Activated CD4-positive, alpha-beta T cell treated with anti-CD3 and anti-CD28 coated beads, Interleukin-2, Interleukin-4, amounts not matched to agents 100 ng/mL and 50 ng/mL, durations not matched to agents 16 hours and 8 hours (primary cell): ENCODE measurements around the gene CUX1.

ENCODE experiments used
- DNase-seq: peaks from one replicate; pipeline ENCODE4 v3.0.0-alpha.2; 2020; ENCODE audit warnings: low spot score

The CUX1 gene

DNA sequence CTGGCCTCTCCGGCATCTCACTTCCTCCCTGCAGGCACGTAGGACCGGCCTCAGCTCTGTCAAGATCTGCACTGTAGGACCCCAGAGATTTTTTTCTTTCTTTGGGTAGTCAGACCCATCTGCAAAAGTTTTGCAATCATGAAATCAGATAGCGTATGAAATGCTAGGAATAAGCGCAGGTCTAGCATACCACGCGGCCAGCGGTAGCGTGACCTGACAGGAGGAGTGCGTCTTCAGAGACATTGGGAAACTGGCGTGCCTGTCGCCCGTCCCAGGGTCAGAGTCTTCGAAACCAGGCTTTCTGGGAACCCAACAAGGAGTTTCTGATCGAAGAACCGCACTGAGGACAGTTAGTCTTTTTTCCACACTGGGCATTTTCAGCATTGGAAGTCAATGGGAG lies 368.4 kb downstream of the CUX1 start:
- no peak for DNase-seq

DNA sequence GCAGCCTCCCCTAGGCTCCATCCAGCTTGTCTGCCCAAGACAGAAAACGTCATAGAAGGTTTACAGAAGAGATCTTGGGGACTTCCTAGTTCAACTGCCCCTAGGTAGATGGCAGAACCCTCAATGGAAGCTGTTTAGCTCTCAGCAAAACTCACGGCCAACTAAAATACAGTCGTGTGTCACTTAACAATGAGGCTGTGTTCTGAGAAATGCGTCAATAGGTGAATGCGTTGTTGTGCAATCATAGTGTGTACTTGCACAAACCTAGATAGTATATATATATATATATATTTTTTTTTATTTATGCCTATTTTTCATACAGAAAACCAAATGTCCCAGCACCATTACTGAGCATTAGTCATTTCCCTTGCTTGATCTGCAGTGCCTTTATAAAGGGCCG lies 368.9 kb downstream of the CUX1 start:
- DNase-seq: no peak

DNA sequence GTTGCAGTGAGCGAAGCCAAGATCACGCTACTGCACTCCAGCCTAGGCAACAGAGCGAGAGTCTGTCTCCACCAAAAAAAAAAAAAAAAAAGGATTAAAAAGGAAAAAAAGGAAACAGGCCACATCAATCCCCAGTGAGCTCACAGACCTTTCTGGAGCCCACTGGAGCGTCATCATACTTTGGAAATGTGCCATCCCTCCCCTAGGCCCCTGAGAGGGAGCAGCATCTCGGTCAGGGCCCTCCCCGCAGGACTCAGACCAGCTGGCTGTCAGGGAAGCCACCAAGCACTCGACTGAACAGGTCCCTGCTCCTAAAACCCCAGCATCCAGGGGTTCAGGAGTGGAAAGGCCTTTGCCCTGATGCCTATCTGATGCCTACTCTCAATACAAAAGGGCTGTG lies 371.3 kb downstream of the CUX1 start:
- no peak for DNase-seq

DNA sequence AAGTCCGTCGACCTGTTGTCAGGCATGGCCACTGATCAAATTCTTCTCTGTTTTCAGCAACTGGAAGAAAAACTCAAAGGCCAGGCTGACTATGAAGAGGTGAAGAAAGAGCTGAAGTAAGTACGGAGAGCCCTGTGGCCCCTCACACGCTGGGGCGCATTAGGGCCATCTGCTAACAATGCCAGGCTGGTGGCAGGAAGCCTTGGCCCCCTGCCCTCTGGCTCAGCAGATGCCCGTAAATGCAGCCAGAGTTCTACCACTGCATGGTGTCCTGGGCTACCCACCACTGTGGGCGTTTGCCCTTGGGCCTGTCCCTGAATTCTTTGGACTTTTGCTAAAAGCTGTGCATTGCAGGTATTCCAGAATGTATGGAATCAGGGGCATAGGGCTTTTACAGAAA lies 372.3 kb downstream of the CUX1 start:
- DNase-seq: no peak

DNA sequence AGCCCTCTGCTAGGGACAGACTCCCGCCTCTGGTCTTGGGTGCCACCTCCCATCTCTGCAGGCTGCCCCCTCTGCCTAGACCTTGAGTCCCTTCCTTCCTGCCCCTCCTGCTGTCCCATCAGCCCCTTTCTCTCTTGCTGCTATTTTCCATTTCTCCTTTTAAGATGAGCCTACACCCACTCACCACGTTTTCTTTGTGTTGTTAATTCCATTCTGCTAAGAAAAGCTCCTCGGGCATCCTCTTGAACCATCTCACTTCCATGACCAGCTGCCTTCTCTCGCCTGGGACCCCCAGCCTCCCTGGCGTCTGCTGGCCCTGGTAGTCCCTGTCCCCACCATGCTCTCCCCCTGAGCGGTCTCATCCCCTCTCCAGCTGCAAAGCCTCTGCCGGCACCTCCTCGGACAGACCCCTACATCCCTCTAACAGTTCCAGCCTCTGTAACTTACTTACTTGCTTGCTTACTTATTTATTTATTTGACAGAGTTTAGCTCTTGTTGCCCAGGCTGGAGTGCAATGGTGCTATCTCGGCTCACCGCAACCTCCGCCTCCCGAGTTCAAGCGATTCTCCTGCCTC lies 373.4 kb downstream of the CUX1 start:
- DNase-seq: no peak

DNA sequence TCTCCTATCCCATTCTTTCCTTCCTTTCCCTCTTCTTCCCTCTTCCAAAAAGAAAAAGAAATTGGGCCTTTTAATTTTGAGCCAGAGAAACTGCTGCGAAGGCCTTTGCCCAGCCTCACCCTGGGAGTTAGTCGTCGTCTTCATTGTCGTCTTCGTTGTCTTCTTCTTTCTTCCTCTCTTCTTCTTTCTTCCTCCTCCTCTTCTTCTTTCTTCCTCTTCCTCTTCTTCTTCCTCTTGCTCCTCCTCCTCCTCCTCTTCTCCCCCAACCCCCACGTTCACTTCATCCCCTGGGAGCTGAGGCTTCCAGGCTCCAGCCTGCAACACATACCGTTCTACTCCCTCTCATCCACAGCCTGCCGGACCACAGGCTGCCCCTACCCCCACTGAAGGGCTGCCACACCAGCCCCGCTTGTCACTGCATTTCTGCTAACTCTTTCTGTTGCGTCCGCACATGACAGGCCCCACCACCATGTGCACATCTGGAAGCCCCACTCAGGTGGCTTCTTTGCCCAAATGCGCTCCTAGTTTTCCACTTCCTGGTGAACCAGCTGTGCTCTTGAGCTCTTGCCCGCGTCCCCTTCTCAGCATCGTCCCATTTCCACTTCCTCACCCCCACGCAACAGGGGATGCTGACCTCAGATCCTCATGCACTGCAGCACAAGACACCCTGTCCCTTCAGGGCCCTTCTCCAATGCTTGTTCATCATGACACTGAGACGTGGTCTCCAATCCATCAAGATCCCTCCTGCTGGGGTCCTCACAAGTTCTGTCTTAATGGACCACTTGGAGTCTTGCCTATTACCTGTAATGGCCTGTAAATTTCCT lies 374.3 kb downstream of the CUX1 start:
- no peak for DNase-seq

DNA sequence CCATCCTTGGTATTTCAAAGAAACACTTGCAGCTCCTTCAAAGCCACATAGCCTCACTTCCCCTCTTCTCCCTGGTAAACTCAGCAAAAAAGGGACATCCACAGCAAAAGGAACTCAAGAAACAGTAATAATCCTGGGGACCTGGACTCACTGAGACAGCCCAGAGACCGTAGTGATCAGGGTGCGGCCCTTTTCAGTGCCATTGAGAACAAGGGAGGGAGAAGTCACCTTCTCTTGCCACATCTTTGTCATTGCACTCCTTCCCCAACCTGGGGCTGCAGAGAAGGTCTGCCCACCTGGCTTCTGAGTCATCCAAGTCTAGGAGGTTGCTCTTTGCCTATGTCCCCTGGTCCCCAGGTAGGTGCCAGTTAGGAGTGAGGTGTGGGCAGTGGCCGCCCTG lies 375.4 kb downstream of the CUX1 start:
- no peak for DNase-seq

DNA sequence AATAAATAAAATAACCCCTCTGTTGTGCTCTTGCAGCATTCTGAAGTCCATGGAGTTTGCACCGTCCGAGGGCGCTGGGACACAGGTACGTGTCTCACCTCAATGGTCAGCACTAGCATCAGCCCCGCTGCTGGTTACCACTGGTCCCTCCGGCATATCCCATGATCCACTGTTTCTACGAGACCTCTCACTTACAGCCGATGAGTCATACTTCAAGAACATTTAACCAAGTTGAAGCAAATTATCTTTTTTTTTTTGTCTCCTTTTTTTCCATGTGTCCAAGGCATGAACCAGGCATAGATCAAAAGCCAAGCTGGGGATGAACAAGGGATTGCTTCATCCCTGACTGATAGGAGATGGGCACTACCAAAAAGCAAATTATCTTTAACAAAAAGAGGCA lies 376.4 kb downstream of the CUX1 start:
- DNase-seq: no peak

DNA sequence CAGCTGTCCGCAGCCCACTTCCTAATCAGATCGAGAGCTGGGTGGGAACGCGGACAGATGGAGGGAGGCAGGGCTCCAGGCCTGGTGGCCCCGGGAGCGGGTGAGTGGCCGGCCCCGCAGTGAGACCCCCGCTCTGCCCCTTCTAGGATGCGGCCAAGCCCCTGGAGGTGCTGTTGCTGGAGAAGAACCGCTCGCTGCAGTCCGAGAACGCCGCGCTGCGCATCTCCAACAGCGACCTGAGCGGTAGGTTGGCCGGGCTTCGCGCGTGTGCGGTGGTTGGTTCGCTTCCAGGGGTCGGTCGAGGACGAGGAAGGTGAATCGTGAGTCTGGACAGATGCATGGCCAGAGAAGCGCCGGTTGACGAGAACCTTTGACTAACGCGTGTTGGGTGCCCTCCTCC lies 377.9 kb downstream of the CUX1 start:
- DNase-seq: no peak

DNA sequence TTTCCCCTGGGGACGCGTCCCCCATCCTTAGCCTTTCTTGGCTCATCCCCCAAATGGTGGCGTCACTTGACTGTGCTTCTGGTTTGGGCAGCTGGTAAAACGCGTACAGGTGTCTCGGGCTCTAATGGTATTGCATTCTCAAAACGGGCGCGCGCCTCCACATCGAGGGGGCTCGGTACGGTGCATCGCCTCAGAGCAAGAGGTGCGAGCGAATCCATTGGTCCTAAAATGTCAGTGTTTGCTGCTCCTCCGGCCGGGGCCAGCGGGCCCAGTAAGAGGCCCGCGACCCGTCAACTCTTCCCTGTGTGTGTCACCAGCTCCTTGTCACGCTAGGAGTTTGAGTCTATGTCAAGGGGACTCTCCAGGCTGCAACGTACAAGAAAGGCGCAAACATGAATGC lies 378.6 kb downstream of the CUX1 start:
- DNase-seq: no peak

DNA sequence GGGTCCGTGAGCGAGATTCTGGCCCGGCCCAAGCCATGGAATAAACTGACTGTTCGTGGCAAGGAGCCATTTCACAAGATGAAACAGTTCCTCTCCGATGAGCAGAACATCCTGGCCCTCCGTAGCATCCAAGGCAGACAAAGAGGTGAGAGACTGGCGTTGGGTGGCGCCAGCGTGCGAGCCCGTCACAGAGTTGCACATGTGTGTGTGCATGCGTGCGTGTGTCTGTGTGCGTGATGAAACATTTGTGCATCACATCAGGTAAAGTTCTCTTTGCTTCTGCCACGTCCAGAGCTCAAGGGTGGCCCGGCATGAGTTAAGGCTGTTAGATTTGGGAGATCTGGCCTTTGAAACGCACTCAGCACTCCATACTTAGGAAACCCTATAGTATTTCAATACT lies 379.7 kb downstream of the CUX1 start:
- DNase-seq: no peak

DNA sequence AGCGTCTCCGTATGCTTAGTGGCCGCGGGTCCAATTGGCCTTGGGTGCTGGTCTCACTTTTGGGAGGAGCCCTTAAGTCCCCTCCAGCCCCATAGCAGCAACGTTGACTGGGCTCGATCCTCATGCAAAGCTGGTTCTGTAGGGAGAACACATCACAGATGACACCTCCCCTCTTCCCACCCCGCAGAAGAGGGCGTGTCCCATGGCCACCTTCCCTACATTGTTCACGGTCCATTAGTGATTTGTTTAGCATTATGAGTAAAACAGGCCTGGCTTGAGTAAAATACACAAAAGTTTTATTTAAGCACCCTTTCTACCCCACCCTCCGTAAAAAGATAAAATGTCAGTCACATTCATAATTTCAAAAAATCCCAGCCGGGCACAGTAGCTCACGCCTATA lies 380.2 kb downstream of the CUX1 start:
- no peak for DNase-seq

DNA sequence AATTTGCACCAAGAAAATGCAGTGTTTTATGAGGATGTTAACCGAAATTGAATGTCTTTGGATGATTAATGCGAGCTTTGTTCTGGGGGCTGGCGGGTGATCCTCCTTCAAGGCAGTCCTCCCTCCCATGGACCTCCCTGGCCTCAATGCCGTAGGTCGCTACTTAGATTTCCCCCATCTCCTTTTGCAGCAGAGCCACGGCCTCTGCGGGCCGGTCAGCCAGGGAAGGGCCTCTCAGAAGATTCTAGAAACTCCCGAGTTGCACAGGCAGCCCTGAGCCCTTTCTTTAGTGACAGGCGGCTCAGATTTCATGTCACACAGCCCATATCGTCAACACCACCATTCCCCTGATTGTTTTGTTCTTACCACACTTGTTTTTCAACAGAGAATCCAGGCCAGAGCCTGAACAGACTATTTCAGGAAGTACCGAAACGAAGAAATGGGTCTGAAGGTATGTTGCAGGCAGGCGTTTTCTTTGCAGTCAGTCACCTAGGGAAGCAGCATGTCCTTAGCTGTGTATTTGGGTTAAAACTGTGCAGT lies 381.1 kb downstream of the CUX1 start:
- DNase-seq: no peak

DNA sequence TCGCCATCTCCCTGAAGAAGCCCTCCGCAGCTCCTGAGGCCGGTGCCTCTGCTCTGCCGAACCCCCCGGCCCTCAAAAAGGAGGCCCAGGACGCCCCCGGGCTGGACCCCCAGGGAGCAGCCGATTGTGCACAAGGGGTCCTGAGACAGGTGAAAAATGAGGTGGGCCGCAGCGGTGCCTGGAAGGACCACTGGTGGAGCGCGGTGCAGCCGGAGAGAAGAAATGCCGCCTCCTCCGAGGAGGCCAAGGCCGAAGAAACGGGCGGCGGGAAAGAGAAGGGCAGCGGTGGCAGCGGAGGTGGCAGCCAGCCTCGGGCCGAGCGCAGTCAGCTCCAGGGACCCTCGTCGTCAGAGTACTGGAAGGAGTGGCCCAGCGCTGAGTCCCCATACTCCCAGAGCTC lies 384.1 kb downstream of the CUX1 start:
- DNase-seq: no peak

DNA sequence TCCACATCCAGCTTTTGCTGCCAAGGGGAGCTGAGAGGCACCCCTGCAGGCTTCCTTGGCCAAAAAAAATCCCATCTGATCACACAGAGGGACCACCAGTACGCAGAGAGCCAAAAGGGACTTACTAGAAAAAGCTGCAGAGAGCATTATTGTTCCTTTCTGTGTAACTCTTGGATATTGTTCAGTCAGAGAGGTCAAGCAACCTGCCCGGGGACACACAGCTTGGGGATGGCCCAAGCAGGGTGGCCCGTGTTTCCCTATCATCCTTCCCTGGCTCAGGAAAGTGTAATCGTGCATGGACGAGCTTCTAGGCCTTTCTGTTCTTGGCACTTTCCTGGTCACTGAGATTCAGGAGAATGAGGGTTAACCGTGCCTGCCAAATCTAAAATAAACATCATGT lies 385.1 kb downstream of the CUX1 start:
- no peak for DNase-seq

DNA sequence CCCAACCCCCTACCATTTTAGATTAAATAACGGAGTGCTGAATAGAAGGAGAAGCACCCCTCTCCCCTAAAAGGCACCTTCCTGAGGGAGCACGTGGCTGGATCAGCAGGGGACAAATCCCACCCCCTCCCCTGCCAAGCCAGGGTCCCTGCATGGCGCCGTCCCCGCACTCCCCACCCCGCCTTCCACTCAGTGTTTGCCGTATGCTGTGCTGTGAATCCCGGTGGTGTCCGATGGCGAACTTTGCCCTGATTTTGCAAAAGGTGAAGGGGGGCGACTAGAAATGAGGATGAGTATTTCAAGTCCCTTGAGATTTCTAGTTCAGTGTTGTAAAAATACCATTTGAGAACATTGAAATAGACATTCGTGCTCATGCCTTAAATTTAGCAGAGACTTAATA lies 385.8 kb downstream of the CUX1 start:
- no peak for DNase-seq

DNA sequence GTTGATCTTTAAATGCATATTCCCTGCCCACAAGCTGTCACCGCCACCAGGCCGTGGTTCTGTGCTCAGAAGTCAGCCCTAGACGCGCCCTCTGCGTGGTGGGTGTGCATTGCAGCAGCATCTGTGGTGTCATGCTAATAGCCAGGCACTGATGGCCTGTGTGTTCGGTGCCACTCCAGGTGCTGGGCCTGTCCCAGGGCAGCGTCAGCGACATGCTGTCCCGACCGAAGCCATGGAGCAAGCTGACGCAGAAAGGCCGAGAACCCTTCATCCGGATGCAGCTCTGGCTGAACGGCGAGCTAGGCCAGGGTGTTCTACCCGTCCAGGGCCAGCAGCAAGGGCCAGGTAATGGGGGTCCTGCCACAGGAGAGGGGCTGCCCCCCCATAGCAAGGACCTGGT lies 386.8 kb downstream of the CUX1 start:
- DNase-seq: no peak

DNA sequence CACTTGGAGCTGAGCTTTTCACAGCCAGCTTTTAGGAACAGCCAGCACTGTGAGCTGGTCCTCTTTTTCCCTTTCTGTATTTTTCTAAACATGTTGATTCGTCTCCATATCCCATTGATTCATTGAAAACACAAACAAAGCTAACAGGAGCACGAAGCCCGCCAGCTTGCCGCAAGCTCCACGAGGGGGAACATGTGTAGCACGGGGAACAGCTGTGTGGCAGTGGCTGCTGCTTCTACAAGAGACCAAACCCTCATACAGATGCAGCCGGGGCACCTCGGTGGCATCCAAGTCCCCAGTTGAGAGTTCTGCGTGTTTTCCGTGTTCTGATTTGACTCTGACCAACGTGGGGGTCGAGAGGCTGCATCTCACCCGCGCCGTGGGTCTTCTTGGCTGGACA lies 388.5 kb downstream of the CUX1 start:
- DNase-seq: no peak

DNA sequence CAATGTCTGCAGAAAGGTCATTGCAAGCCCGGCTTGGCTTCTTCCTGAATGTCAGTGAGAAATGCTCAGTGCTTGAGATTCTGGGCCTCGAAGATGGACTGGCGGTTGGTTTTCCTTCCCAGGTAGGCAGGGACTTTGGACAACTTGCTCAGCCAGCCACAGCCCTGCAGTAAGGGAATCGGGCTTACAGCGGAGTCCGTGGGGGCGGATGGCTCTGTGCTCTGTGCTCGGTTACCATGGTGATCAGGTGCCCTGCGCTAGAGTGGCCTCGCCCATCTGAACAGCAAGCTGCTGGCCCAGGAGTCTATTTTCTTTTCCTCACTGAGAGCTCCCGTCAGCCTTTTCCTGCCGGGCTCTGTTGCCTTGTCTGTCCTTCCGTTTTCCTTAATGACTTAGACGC lies 391.4 kb downstream of the CUX1 start:
- no peak for DNase-seq

DNA sequence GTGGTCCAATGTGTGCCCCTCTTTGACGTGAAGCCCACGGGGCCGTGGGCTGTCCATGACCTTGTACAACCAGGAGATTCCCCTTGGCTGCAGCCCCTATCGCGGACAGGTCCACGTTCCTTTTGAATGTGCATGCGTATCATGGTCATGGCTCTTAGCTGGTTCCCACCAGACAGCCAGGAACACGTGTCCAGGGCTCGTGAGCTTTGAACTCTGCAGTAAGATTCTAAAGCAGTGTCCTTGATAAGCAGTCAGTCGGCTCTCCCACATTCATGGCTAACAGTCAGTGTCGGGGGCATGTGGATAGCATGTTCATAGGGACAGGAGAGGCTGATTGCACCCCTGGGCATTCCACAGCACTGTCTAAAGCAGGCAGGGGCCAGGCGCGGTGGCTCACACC lies 393.4 kb downstream of the CUX1 start:
- no peak for DNase-seq

DNA sequence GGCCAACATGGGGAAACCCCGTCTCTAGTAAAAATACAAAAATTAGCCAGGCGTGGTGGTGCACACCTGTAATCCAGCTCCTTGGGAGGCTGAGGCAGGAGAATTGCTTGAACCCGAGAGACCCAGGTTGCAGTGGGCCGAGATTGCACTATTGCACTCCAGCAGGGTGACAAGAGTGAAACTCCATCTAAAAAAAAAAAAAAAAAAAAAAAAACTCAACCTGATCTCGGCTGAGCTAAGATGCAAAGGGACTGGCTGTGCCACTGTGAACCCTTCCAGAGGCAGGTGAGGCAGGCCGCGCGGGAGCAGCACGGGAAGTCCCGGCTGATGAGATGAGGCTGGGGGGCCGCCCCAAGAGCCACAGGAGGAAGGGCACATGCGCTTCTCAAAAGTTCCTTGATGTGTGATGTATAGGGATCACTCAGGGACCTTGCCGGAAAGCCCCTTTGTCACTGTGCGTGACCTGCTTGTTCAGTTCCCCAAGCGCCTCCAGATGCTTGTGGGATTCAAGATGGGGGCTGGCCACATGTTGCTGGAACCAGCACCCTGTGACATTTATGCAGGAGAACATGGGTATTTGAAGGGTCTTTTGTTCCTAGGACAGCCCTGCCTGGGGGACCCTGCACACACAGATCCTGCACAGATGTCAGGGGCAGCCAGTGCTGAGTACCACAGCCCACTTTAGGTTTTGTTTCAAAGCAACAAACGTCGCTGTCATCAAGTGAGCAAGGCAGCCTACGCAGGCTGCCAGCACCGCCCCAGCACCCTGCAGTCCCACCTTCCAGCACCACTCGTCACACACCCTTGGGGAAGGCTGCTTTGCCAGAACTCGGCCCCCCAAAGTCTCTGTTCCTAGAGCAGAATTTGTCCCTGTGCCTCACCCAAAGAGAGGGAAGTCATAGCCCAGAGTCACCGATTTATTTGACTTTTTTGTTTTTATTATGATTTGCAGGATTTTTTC lies 394.4 kb downstream of the CUX1 start:
- DNase-seq: no peak

DNA sequence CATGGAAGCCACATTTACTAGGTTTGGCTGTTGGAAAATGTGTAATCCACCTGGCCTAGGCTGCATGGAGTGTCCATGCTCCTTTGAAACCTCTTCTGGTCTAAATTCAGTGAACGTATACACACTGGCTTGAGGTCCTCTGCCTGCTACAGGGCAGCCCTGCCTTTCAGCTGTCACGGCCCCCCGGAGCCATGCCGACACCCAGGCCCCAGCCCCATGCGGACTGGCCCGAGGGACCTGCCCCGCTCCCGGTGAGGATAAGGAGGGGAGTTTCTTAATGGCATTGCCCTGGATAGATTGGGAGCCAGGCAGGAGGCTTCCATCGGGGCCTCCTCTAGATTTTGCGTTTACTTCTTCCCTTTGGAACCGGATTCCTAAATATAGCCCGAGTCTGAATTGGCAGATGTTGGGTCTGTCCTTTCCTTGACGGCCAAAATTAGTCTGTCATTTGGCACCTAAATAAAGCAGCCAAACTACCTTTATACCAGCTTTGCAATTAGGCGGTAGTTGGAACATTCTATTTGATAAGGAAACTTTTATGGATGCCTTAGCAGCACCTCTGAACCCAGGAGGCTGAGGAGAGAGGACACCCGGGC lies 397.1 kb downstream of the CUX1 start:
- no peak for DNase-seq
